HG02981 (cell line): Measurements from ENCODE around the gene CEL.

Source experiments
- ATAC-seq: cut with Tn5 transposase; IDR thresholded peaks from one replicate; pipeline ENCODE4 v1.9.1; 2021; ENCODE audit warnings: mild to moderate bottlenecking, moderate library complexity; ENCODE audit not compliant: unreplicated experiment

Gene CEL

DNA sequence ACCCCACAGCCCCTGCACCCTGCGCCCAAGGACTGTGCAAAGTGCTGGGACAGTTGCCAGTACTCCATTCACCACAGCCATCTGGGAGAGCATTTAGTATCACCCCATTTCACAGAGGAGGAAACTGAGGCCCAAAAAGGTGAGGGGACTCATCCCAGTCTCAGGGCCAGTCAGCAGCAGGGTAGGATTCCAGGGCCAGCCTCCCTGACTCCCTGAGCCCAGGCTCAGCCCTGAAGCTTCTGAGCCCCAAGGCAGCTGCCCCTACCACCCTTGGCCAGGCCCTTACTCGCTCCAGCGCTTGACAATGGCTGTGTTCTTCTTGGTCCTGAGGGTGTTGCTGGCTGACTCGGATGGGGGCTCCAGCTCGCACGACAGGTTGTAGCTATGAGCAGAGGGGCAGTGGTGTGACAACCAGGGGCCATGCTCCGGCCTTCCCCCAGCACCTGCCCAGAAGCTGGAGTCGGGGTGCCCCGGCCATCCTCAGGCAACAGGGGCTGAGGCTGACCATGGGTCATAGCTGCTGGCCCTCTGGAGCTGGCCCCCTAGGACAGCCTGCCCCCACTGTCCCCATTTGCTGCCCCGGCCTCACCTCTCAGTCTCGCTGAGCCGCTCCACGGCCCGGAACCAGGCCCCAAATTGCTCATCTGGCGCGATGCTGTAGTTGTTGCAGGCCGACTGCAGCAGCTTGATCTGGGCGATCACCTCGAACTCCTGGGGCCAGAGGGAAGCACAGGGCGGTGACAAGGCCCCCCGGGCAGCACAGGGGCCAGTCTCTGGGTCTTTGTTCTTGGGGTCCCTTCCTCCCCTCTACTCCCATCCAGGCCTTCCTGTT is 40.6 kb downstream of the CEL start:
- ATAC-seq = no peak

- ATAC-seq = no peak
These were observed 41.6 kb downstream of the CEL start for GRCh38 chr9:133103183-133103986.

DNA sequence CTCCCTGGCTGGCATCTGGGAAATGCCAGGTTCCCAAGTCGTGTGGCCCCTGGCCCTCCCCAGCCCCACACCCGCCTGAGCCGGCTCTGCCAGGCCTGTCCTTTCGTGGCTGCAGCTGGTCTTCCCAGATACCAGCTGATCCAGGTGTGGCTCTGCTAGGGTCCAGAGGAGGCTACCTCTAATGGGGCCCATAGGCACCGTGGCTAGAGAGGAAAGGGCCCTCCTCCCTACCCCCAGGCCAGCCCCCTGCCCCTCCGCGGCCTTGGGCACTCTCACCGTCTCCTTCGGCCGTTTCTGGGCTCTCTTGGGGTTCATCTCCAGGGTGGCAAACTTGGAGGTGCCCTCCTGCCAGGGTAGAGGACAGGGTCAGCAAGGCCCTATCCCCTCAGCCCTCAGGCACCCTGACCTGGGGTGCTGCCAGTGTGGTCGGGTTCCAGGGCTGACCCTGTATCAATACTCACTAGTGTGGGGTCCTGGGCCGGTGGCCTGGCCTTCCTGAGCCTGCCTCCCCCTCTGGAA is 42.3 kb downstream of the CEL start:
- ATAC-seq = no peak

DNA sequence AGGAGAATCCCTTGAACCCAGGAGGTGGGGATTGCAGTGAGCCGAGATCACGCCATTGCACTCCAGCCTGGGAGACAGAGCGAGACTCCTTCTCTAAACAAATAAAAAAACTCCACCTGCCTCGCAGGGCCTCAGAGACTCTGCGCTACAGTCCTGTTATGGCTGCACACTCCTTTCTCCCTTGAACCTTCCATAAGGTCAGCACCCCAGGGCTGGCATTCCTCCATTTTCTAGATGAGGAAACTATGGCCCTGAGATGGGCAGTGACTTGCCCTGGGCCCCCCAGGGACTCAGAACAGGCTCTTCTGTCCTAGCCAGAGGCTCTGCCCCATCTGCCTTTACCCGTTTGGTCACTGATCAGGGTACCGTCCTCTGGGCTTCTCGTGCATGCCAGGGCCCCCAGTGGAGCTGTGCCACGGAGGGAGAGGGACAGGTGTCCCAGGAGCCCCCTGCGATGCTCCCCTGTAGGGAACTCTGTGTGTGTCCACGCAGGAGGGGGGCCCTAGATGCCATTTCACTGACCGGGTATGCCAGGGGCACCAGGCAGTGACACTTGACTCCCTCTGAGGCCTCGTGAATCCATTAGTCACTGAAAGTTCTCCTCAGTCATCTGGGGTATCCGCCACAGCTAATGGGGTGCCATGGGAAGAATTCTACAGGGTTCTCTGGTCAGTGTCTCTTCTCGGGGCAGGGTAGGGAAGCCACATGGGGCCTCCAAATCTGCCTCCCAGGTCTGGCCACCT is 43.1 kb downstream of the CEL start:
- ATAC-seq = no peak

- no peak for ATAC-seq
These were observed 43.6 kb downstream of the CEL start for GRCh38 chr9:133105461-133105770.

DNA sequence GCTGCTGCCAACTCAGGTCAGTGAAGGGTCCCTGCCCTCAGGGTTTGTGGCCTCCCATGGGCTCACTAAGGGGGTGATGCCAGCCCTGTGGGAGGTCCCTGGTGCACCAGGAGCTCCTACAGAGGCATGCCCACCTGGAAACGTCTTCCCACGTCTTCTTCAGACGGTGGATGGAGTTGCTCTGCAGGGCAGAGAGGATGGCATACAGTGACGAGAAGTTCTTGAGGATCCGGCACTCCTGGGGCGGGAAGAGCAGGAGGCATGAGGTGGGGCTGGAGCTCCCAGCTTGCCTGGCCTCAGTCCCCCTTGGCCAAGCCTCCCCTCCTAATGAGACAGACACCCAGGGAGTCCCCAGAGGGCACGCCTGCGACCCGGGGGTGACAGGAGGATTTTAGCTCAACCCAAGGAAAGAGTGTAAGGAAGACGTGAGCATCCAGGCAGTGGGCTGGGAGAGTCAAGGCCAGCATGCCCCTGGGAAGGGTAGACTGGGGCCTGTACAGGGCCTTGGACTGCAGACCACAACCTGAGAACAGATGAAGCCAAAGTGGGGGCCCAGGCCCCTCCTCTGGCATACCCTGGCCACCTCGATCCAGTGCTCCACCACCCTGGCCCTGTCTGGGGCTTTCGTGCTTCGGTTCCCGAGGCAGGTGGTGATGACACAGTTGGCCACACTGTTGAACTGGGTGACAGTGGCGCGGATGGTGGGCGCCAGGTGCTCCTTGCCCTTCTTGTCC is 44.9 kb downstream of the CEL start:
- no peak for ATAC-seq

- no peak for ATAC-seq
These were observed 45.5 kb downstream of the CEL start for GRCh38 chr9:133107245-133107722.

- no peak for ATAC-seq
These were observed 46.4 kb downstream of the CEL start for GRCh38 chr9:133107961-133108793.

GRCh38 chr9:133108794-133109641 is 47.2 kb downstream of the CEL start:
- ATAC-seq = no peak

- ATAC-seq = no peak
These were observed 48.3 kb downstream of the CEL start for GRCh38 chr9:133109931-133110650.

- ATAC-seq = no peak
These were observed 50.3 kb downstream of the CEL start for GRCh38 chr9:133111808-133112662.

- no peak for ATAC-seq
These were observed 50.9 kb downstream of the CEL start for GRCh38 chr9:133112663-133113026.

DNA sequence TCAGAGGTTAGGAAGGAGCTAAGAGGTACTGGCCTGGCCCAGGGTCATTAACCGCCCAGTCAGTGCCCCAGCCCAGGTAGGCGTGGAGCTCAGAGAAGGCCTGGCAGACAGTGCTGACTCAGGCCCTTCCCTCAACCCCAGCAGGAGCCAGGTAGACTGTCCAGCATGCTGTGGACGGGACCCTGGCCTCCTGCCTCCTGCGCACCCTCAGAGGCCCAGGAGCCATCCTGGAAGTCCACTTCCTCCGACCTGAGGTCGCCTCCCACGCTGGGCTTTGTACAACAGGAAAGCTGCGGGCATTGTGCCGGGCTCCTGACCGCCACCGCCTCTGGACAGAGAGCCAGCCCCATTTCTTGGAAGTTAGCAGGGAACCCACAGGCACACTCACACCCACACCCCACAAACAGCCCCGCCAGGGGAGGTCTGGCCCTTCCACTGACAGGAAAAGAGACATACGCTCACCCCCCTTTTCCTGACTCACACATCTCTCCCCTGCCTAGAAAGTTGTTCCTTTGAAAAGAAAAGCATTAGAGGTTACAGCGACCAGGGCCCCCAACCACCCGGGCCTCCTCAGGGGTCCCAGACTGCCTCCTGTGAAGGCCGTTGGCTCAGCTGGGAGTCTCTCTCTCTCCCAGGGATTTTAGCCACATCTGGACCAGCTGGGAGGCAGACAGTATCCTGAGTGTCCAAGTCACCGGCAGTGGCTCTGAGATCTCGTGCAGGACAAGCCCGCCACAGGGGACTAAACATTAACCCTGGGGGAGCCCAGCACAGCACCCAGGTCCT is 51.6 kb downstream of the CEL start:
- ATAC-seq = no peak

GRCh38 chr9:133113949-133114885 is 52.4 kb downstream of the CEL start:
- no peak for ATAC-seq

DNA sequence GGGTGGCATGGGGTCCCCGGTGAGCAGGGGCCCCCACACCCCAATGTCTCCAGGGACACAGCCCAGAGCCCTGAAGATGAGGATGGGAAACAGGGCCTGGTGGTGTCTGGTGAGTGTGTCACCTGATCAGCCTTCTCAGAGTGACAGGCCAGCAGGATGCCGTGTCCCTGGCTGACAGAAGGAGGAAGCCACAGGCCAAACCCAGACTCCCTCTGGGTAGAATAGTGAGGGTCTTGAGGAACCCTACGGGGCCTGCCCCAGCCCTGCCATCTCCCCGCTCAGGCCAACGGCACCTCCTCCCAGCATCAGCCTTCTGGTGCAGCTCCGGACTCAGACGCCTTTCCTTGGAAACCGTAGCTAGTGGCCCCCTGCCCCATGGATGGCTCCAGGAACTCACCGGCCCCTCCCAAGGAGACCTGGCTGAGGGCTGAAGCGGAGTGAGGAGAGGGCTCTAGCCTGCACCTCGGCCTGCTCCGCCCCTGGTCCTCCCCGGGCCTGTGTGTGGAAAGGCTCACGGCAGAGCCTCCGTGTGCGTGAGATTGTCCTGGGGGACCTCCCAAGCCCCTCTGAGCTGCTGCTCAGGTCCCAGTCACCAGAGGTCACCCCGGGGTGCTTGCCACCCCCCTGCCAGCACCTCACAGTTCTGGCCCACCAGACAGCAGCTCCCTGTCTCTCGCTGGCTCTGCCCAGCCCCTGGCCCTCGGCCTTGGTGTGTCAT is 53.3 kb downstream of the CEL start:
- no peak for ATAC-seq
